Measurements from ENCODE around the gene SLAMF6. TPM values are rescaled to one million over a fixed set of nuclear protein-coding genes. Genes with fewer than 3 reads are reported as not detected.
A peak's percentile ranks its signal among the peaks of the same experiment; 100 is the strongest.
"Not testable (repeated sequence)": the region's sequence is repeated elsewhere in the genome, so short reads cannot be mapped to it uniquely, and the experiment has no call there.

The SLAMF6 gene
- total RNA-seq, 2 experiments from 2014 or later: 28.8 to 31.0 TPM

- peak; percentile 28 for ATAC-seq
Measured at GRCh38 chr1:160520999-160521398, 2.1 kb downstream of the SLAMF6 start.

GRCh38 chr1:160520582-160520981 lies 2.5 kb downstream of the SLAMF6 start:
- no peak for DNase-seq
- Mint-ChIP-seq H3K36me3 (peaks cover 43% of the 10 kb centered on the region), H3K4me1 (peaks cover 77% of the 10 kb centered on the region), H3K27ac (peak overlapping the region; percentile 96), H3K4me3 (peak overlapping the region; percentile 88), H3K27me3 (no peaks in the 10 kb centered on the region), H3K9me3 (ENCODE audit: low read depth) (peaks cover 8% of the 10 kb centered on the region)
- CTCF ChIA-PET: no interaction called here
- no peak for ATAC-seq

More at GRCh38 chr1:160520999-160521398, 2.1 kb downstream of the SLAMF6 start:
- H3K4me1 Mint-ChIP-seq: peaks cover 73% of the 10 kb centered on the region
- peak overlapping the region; percentile 96 for H3K27ac Mint-ChIP-seq
- H3K27me3 Mint-ChIP-seq: no peaks in the 10 kb centered on the region
- no peak for DNase-seq
- peaks cover 7% of the 10 kb centered on the region for H3K9me3 Mint-ChIP-seq (ENCODE audit: low read depth)
- peak overlapping the region; percentile 88 for H3K4me3 Mint-ChIP-seq
- CTCF ChIA-PET: interaction anchor here (1.1 to 1.8 kb wide), 5 partner anchors 19 to 87 kb away, joined by 3 to 5 read pairs (median 3); no protein-coding TSS in a partner anchor
- peaks cover 41% of the 10 kb centered on the region for H3K36me3 Mint-ChIP-seq

GRCh38 chr1:160519642-160520435 lies 3.2 kb downstream of the SLAMF6 start:
- Mint-ChIP-seq H3K9me3 (ENCODE audit: low read depth) (peaks cover 8% of the 10 kb centered on the region), H3K36me3 (peaks cover 43% of the 10 kb centered on the region), H3K4me1 (peaks cover 82% of the 10 kb centered on the region), H3K27me3 (no peaks in the 10 kb centered on the region), H3K27ac (peak overlapping the region; percentile 96), H3K4me3 (peak overlapping the region; percentile 88)
- DNase-seq (peak; percentile 69), ATAC-seq (peak; percentile 73)
- CTCF ChIA-PET: interaction anchor here (0.9 kb wide), 1 partner anchor 91 kb away, joined by 4 read pairs; no protein-coding TSS in a partner anchor

GRCh38 chr1:160517519-160517918 lies 5.5 kb downstream of the SLAMF6 start:
- DNase-seq, H3K27ac Mint-ChIP-seq, ATAC-seq, H3K4me3 Mint-ChIP-seq, H3K27me3 Mint-ChIP-seq, CTCF ChIA-PET: not testable (repeated sequence)
- Mint-ChIP-seq H3K4me1 (peaks cover 77% of the 10 kb centered on the region), H3K9me3 (ENCODE audit: low read depth) (peaks cover 16% of the 10 kb centered on the region), H3K36me3 (peaks cover 59% of the 10 kb centered on the region)

- CTCF ChIA-PET, ATAC-seq, DNase-seq, H3K27me3 Mint-ChIP-seq, H3K4me3 Mint-ChIP-seq: not testable (repeated sequence)
- Mint-ChIP-seq H3K9me3 (ENCODE audit: low read depth) (peaks cover 16% of the 10 kb centered on the region), H3K27ac (peak overlapping the region; percentile 3), H3K36me3 (peaks cover 74% of the 10 kb centered on the region), H3K4me1 (peaks cover 64% of the 10 kb centered on the region)
Measured at GRCh38 chr1:160515908-160516307, 7.1 kb downstream of the SLAMF6 start.

- DNase-seq (no peak), ATAC-seq (no peak)
- Mint-ChIP-seq H3K4me3 (no peak overlapping the region), H3K9me3 (ENCODE audit: low read depth) (peaks cover 44% of the 10 kb centered on the region), H3K4me1 (peaks cover 4% of the 10 kb centered on the region), H3K27me3 (no peaks in the 10 kb centered on the region), H3K36me3 (peaks cover 85% of the 10 kb centered on the region), H3K27ac (no peak overlapping the region)
- CTCF ChIA-PET: interaction anchor here (0.7 to 1.4 kb wide), 2 partner anchors 9 to 17 kb away, joined by 3 read pairs; no protein-coding TSS in a partner anchor
Measured at GRCh38 chr1:160504651-160505050, 18.4 kb downstream of the SLAMF6 start.

GRCh38 chr1:160503087-160503486 lies 20.0 kb downstream of the SLAMF6 start:
- CTCF ChIA-PET: no interaction called here
- no peak for DNase-seq
- Mint-ChIP-seq H3K4me3 (no peak overlapping the region), H3K4me1 (peaks cover 4% of the 10 kb centered on the region), H3K27ac (no peak overlapping the region), H3K27me3 (no peaks in the 10 kb centered on the region), H3K9me3 (ENCODE audit: low read depth) (peaks cover 45% of the 10 kb centered on the region), H3K36me3 (peaks cover 86% of the 10 kb centered on the region)
- no peak for ATAC-seq

- Mint-ChIP-seq H3K9me3 (ENCODE audit: low read depth) (peaks cover 25% of the 10 kb centered on the region), H3K4me3 (no peak overlapping the region), H3K27ac (no peak overlapping the region), H3K36me3 (peaks cover 79% of the 10 kb centered on the region), H3K27me3 (no peaks in the 10 kb centered on the region), H3K4me1 (peaks cover 8% of the 10 kb centered on the region)
- ATAC-seq (no peak), DNase-seq (no peak)
- CTCF ChIA-PET: interaction anchor here (0.9 to 1.7 kb wide), 2 partner anchors 10 to 28 kb away, joined by 3 read pairs; no protein-coding TSS in a partner anchor
Measured at GRCh38 chr1:160500321-160500990, 22.6 kb downstream of the SLAMF6 start.

GRCh38 chr1:160499631-160500030 lies 23.4 kb downstream of the SLAMF6 start:
- DNase-seq (no peak), ATAC-seq (no peak)
- Mint-ChIP-seq H3K36me3 (peaks cover 82% of the 10 kb centered on the region), H3K4me1 (peaks cover 8% of the 10 kb centered on the region), H3K27ac (no peak overlapping the region), H3K27me3 (no peaks in the 10 kb centered on the region), H3K4me3 (no peak overlapping the region), H3K9me3 (ENCODE audit: low read depth) (peaks cover 21% of the 10 kb centered on the region)
- CTCF ChIA-PET: interaction anchor here (0.6 to 1.0 kb wide), 3 partner anchors 10 to 119 kb away, joined by 3 to 4 read pairs (median 3); no protein-coding TSS in a partner anchor

GRCh38 chr1:160498301-160499065 lies 24.6 kb downstream of the SLAMF6 start:
- ATAC-seq, H3K4me1 Mint-ChIP-seq, H3K4me3 Mint-ChIP-seq, H3K27ac Mint-ChIP-seq, H3K27me3 Mint-ChIP-seq, DNase-seq: not testable (repeated sequence)
- CTCF ChIA-PET: interaction anchor here (1.0 kb wide), 1 partner anchor 15 kb away, joined by 3 read pairs; no protein-coding TSS in a partner anchor
- H3K9me3 Mint-ChIP-seq (ENCODE audit: low read depth): peaks cover 17% of the 10 kb centered on the region
- peaks cover 76% of the 10 kb centered on the region for H3K36me3 Mint-ChIP-seq

GRCh38 chr1:160496334-160496733 lies 26.7 kb downstream of the SLAMF6 start:
- DNase-seq: no peak
- H3K4me3 Mint-ChIP-seq: no peak overlapping the region
- ATAC-seq: no peak
- peaks cover 3% of the 10 kb centered on the region for H3K4me1 Mint-ChIP-seq
- H3K9me3 Mint-ChIP-seq (ENCODE audit: low read depth): peaks cover 7% of the 10 kb centered on the region
- H3K36me3 Mint-ChIP-seq: peaks cover 56% of the 10 kb centered on the region
- H3K27ac Mint-ChIP-seq: no peak overlapping the region
- no peaks in the 10 kb centered on the region for H3K27me3 Mint-ChIP-seq
- CTCF ChIA-PET: interaction anchor here (1.1 to 1.4 kb wide), 3 partner anchors 9 to 14 kb away, joined by 3 to 4 read pairs (median 3); no protein-coding TSS in a partner anchor

- H3K36me3 Mint-ChIP-seq: peaks cover 60% of the 10 kb centered on the region
- peaks cover 4% of the 10 kb centered on the region for H3K9me3 Mint-ChIP-seq (ENCODE audit: low read depth)
- DNase-seq (no peak), ATAC-seq (no peak)
- H3K27ac Mint-ChIP-seq: no peak overlapping the region
- no peaks in the 10 kb centered on the region for H3K27me3 Mint-ChIP-seq
- peaks cover 3% of the 10 kb centered on the region for H3K4me1 Mint-ChIP-seq
- CTCF ChIA-PET: no interaction called here
- no peak overlapping the region for H3K4me3 Mint-ChIP-seq
Measured at GRCh38 chr1:160494620-160495019, 28.4 kb downstream of the SLAMF6 start.

- DNase-seq: no peak
- Mint-ChIP-seq H3K27me3 (no peaks in the 10 kb centered on the region), H3K4me3 (no peak overlapping the region), H3K9me3 (ENCODE audit: low read depth) (no peaks in the 10 kb centered on the region), H3K4me1 (peaks cover 3% of the 10 kb centered on the region), H3K27ac (no peak overlapping the region), H3K36me3 (peaks cover 56% of the 10 kb centered on the region)
- ATAC-seq: no peak
- CTCF ChIA-PET: no interaction called here
Measured at GRCh38 chr1:160492617-160493016, 30.4 kb downstream of the SLAMF6 start.

Data from activated CD8-positive, alpha-beta memory T cell treated with anti-CD3 and anti-CD28 coated beads, Interleukin-2, amount 10 ng/mL, durations not matched to agents 7 days and 5 days (primary cell).